T-helper 9 cell (primary cell): Measurements from ENCODE around the gene CDH22.

Source experiments
- DNase-seq: peaks from one replicate; pipeline ENCODE4 v3.0.0-alpha.2; 2020

Gene CDH22

GRCh38 chr20:46343348-46343974 lies 35.2 kb upstream of the CDH22 start:
- no peak for DNase-seq

GRCh38 chr20:46342451-46343347 lies 34.4 kb upstream of the CDH22 start:
- DNase-seq: no peak

DNA sequence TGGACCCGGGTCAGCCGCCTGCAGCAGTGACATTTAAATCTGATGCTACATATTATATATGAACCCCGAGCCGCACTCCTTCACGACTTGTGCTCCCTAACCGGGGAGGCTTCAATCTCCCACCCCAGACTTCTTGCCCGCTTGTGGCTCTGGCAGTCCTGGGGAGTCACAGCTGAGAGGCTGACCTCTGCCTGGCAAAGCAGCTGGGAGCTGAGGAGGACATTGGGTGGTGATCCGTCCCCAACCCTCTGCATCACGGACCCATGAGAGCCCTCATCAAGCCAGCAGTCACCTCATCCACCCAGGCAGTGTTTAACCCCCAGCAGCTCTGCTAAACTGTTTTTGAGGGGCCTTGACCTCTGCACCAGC lies 33.7 kb upstream of the CDH22 start:
- no peak for DNase-seq

DNA sequence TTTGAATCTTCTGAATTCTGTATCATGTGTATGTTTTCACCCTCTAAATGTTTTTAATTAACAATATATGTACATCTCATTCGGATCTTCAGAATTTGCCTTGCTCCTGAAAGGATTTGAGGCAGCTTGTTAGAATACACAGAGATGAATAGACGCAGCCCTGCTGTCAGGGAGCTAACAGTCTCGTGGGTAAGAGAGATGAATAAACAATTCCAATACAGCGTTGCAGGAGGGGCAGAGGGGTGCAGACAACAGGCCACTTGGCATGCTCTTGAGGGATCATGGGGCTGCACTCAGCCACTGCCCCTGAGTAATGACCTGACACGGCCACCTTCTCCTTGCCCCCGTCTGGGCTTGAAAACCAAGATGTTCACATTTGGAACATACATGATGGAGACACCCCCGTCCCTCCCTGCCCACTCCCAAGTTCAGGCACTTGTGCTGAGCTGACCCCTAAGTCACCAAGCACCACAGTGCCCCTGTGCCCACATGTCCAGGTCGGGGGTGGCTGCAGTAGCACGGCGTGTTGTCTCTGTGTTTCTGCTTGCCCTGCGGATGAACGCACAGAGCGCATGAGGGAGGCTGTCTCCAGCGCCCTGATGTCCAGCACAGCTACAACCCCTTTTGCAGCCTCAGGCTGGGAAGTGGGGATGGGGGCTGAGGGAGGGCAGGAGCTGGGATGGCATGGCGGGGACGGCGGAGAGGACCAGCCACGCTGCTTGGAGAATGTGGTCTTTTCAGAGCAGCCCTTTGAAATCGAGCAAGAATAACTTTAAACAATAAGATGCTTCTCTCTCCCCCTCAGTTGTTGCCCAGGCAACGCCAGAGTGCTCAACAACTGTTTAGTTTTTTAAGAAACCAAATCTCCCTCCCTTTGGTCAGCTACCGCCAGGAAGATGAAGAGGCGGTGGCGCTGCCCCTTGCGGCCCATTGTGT lies 33.0 kb upstream of the CDH22 start:
- no peak for DNase-seq

- no peak for DNase-seq
Observed at GRCh38 chr20:46339037-46339436, 30.7 kb upstream of the CDH22 start.

DNA sequence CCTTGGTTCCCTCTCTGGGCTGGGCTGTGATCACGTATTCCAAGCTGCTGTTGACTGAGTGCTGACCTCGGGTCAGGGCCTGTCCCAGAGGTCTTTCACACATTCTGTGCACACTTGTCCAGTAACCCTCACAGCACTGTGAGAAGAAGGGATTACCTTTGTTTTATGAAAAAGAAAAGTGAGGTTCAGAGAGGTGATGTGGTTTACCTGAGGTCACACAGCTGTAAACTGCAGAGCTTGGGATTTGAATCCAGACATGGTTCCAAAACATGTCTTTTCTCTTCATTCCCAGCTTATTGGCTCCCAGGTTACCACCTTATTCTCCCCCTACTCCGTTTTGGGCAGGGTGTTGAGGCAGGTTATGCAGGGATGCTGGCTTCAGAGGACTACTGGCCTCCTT lies 28.4 kb upstream of the CDH22 start:
- no peak for DNase-seq

DNA sequence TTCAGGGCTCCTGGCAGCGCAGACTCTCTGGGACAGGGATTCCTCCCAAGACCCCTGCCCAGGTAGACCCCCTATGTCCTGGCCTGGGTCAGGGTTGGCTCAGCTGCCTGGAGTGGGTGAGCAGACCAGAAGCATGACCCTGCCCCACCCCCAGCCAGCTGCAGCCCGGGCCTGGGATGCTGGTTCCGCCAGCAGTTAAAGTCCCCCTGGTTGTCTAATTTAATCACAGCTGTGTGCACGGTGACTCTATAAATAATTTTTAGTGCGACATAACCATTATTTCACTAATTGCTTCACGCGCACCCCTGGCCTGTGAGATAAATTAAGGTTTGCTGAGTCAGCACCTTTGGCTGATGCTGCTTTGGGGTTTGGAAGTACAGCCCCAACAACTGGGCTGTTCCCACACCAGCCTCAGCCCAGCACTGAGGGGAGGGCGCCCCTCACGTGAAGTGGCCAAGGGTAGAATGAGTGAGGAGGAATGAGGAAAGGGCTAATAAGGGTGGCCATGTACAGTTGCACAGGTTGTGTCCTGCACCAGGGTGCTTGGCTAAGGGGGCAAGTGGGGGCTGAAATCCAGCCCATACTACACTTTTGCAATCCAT lies 26.1 kb upstream of the CDH22 start:
- no peak for DNase-seq

DNA sequence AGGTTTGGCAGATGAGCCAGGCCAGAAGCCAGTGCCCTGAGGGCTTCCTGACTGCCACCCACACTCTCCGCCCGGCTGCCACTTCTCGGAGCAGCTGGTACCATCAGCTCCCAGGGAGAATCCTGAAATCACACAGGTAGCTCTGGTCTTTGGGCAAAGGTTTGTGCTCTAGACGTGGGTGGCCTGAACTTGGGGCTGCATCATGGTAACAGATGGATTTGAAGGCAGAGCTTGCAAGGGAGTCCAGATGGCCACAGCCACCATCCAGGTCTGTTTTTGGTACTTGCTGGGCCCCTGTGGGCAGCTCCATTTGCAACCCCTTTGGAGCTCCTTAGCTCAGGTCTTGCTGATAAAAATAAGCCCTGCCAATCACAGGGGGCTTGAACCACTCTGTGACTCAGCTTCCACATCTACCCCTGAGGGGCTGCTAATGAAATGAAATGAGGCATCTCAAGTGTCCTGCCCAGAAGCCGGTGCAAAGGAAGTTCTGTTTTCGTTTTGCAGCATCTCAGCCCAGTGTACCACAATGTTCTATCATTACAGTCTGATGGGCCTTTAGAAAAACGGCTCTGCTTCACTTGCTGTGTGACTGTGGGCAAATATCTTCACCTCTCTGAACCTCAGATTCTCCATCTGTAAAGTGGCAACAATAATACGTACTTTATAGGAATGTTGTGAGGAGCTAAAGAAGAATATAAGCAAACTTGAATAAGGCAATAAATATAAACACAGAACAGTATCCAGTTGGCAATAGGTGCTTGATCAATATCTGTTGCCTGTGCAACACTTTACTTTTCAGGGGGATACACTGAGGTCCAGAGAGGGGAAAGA lies 25.1 kb upstream of the CDH22 start:
- DNase-seq: no peak

DNA sequence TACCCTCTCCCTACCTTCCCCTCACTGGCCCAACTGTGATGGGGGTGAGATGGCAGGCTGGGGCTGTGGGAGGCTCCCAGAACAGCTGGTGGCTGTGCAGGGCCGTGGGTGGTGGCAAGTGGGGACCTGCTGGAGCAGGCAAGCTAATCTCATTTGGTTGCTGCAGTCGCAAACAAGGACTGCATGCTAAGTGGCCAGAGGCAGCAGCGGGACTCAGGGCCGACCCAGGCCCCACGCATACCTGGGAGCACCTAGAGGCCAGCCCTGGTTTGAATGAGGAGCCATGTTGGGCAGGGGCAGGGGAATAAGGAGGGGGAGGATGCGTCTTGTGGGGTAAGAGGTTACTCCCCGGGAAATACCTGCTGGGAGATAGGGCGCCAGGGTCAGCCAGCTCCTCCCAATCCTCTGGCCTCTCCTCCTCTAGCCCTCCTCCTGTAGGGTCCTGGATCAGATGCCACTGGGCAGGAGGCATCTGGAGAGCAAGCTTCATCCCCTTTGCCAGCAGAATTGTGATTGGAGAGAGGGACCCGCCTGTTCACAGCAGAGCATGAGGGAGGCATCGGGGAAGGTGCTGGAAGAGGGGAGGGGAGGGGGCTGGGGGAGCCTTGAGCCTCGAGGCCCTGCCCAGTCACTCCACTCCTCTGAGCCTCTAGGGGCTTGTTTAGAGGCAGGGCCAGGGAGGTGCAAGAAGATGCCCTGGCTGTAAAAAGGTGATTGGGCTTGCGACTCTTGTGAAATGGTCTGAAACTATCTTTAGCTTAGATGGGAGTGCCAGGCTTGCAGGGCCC lies 24.3 kb upstream of the CDH22 start:
- DNase-seq: no peak

GRCh38 chr20:46331611-46332361 lies 23.5 kb upstream of the CDH22 start:
- no peak for DNase-seq

DNA sequence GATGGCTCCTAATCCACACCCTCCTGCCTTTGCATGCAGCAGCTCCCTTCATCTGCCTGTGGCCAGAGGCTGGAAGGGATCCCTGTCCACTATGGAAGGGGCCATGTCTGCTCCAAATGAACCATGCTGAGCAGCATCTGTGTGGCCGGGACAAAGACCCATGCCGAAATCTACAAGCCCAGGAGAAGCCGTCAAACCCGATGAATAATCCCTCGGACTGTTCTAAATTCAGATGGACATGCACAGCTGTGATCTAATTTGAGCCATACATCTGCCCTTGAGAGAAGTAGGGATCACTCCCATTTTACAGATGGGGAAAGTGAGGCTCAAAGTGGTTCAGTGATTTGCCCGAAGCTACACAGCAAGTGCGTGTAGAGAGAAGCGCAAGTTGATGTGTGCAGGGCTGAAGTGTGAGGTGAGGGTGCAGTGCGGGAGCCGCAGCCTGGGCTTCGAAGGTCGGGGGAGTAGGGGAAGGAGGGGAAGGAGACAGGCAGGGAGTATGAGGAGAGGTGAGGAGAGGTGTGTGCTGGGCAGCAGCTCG lies 22.6 kb upstream of the CDH22 start:
- no peak for DNase-seq

DNA sequence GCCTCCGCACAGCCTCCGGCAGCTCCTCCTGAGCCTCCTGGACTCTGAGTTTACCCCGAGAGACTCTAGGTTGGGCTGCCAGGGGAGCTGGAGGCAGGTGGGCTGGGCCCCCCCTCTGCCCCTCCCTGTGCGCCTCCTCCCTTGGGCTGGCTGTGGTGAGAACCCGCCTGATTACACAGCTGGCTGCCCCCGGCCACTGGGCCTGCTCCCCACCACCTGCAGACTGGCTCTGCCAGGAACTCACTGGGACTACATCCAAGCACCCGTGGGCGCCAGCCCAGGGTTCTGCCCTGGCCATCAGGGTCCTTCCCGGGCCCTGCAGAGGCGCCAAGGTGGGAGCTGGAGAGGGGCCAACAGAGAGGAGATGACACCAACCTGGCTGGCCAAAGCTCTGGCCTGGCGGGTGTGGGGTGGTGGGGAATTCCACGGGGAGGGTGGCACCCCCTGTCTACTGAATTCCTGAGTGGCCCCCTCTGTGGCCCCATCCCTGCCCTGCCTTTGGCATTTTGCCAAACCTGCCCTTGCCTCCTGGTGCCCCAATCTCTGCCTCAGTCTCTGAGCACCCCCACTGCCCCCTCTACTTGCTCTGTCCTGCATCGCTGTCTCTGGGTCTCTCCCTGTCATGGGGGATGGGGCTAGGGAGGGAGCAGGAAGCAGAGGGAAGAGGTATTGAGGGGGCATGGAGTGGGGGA lies 21.9 kb upstream of the CDH22 start:
- DNase-seq: no peak

GRCh38 chr20:46328200-46328882 lies 20.0 kb upstream of the CDH22 start:
- no peak for DNase-seq

GRCh38 chr20:46327557-46327956 lies 19.3 kb upstream of the CDH22 start:
- no peak for DNase-seq

DNA sequence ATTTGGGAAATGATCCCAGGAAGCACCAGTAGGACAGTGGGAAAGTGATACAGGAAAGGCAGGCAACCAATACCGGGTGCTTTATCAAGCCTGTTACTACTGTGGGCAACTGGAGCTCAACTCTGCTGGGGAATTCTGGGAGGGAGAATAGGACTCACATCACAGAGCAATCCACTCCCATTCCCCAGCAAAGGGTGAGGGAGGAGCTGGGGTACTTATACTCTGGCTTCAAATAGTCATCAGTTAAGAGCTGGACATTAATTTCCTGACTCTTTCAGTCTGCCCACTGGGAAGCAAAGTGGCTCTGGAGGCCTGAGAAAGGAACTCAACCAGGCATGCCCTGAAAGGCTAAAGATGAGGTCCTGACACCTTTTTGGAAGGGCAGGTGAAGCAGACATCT lies 17.5 kb upstream of the CDH22 start:
- no peak for DNase-seq

GRCh38 chr20:46324960-46325703 lies 16.8 kb upstream of the CDH22 start:
- DNase-seq: no peak

DNA sequence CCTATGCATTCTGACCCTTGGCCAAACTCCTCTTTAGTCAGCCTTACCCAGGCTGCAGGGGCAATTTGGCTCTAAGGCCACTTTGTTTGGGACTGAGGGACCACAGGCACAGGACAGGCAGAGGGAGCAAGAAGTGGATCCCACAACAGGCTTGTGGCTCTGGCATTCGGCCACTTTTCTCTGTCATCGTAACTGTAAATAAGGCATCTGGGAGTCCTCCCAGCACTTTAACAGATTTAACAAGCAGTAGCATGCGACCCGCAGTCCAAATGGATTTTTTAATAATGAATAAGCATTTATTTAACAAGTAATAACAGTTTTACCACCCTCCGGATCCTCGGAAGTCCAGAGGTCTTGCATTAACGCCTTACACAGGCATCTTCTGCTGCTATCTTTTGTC lies 16.1 kb upstream of the CDH22 start:
- DNase-seq: no peak

- DNase-seq: no peak
Observed at GRCh38 chr20:46323557-46323956, 15.3 kb upstream of the CDH22 start.
